ENCODE data around the gene DBX1. TPM values are rescaled to one million over a fixed set of nuclear protein-coding genes. Genes with fewer than 3 reads are reported as not detected.

Gene DBX1
- total and polyA plus RNA-seq, 2 donors from 2014 or later, result not detected

DNA sequence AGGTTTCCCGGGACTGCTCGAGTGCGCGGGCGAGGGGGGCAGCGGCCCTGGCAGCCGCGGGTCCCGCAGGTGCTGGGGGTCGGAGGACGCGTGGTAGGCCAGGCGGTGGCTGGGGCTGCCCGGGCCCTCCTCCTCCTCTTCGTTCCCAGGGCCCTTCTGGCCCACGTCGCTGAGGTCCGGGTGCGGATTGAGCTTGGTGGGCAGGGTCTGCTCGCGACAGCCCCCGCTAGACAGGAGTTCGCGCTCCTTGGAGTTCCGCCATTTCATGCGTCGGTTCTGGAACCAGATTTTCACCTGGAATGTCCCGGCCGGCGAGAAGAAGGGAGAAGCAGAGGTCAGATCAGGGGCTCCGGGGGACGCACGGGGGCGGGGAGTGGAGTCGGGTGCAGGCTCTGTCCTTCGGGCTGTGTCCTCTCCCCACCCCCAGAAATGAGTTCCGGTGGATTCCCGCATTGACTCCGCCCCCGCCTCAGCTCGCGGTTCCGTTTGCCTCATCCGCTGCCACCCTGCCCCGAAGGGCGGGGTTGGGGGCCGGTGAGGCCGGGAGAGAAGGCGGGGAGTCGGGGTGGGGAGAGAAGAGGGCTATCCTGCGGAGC is 3.9 kb downstream of the DBX1 start:
- Histone ChIP-seq H3K27me3 (ENCODE audit: control insufficient read depth, insufficient read depth, low read length) (peaks cover 64% of the 10 kb centered on the region), H3K27ac (ENCODE audit: low read depth in 2 of 2, low read length in 2 of 2) (no peak overlapping the region), H3K4me1 (ENCODE audit: control insufficient read depth in 2 of 3, insufficient read depth in 2 of 3, low read depth in 1 of 3, low read length in 3 of 3) (no peaks in the 10 kb centered on the region), H3K9ac (ENCODE audit: low read length in 3 of 3) (no peak overlapping the region), H3K4me3 (ENCODE audit: low read length in 3 of 3) (no peak overlapping the region), H3K36me3 (ENCODE audit: control insufficient read depth in 2 of 3, insufficient read depth in 3 of 3, low read length in 3 of 3) (no peaks in the 10 kb centered on the region), H3K9me3 (ENCODE audit: control insufficient read depth in 2 of 3, insufficient read depth in 1 of 3, low read length in 3 of 3) (no peaks in the 10 kb centered on the region)
- TF ChIP-seq, protein P1, sequence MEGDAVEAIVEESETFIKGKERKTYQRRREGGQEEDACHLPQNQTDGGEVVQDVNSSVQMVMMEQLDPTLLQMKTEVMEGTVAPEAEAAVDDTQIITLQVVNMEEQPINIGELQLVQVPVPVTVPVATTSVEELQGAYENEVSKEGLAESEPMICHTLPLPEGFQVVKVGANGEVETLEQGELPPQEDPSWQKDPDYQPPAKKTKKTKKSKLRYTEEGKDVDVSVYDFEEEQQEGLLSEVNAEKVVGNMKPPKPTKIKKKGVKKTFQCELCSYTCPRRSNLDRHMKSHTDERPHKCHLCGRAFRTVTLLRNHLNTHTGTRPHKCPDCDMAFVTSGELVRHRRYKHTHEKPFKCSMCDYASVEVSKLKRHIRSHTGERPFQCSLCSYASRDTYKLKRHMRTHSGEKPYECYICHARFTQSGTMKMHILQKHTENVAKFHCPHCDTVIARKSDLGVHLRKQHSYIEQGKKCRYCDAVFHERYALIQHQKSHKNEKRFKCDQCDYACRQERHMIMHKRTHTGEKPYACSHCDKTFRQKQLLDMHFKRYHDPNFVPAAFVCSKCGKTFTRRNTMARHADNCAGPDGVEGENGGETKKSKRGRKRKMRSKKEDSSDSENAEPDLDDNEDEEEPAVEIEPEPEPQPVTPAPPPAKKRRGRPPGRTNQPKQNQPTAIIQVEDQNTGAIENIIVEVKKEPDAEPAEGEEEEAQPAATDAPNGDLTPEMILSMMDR (IDR thresholded peaks at IDR 0.05; ENCODE audit: borderline replicate concordance, extremely low read depth, insufficient read depth), result no peak
- no peak for FAIRE-seq
- intact Hi-C loops (cut with DNase I), result no loop called here
- DNase-seq, result no peak

DNA sequence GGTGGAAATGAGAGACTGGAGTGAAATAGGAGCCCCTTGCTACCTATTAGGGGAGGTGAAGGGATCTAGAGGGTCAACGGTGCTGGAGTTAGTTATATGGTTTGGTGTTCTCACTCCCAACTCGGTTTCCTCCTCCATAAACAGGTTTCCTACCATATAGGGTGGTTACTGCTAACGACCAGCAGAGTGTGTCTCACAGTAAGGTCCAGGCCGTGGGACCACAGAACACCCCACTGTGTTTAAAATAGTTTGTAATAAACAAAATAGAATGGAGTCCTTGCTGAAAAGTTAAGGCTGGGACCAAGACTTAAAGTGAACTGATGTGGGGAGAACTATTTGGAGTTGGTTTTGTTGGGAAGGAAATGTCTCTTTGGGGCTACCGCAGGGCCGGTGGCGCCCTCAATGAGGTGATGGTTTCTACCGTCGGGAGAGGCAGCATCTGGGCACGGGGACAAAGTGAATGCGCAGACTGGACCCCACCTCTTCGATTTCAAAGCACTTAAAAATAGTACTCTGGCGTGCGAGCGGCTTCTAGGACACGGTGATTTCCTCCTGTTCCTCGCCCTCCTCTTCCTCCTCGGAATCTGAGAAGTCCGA is 4.5 kb downstream of the DBX1 start:
- DNase-seq (no peak), FAIRE-seq (no peak)
- TF ChIP-seq, protein P1 (IDR thresholded peaks at IDR 0.05; ENCODE audit: borderline replicate concordance, extremely low read depth, insufficient read depth), result no peak
- Histone ChIP-seq H3K9ac (ENCODE audit: low read length in 3 of 3) (no peak overlapping the region), H3K4me1 (ENCODE audit: control insufficient read depth in 2 of 3, insufficient read depth in 2 of 3, low read depth in 1 of 3, low read length in 3 of 3) (no peaks in the 10 kb centered on the region), H3K36me3 (ENCODE audit: control insufficient read depth in 2 of 3, insufficient read depth in 3 of 3, low read length in 3 of 3) (no peaks in the 10 kb centered on the region), H3K4me3 (ENCODE audit: low read length in 3 of 3) (no peak overlapping the region), H3K27me3 (ENCODE audit: control insufficient read depth, insufficient read depth, low read length) (peaks cover 59% of the 10 kb centered on the region), H3K27ac (ENCODE audit: low read depth in 2 of 2, low read length in 2 of 2) (no peak overlapping the region), H3K9me3 (ENCODE audit: control insufficient read depth in 2 of 3, insufficient read depth in 1 of 3, low read length in 3 of 3) (no peaks in the 10 kb centered on the region)
- intact Hi-C loops (cut with DNase I), result no loop called here

DNA sequence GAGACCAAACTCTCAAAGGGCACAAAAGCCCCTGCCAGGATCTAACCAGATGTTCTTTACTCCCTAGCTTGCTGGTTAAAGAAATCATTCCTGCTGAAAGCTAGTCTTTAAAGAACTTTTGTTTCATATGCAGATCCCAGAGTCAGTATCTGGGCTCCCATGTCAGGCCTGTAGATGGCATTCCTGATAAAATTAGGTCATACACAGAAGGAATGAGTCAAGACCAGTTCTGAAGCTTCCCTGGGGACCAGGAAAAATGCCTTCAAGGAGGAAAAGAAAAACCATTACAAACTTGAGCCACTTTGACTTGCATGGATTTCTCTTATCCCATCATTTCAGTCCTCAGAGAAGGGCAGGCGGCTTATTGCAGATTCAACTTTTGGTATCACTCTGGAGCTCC is 5.9 kb downstream of the DBX1 start:
- intact Hi-C loops (cut with DNase I), result no loop called here
- Histone ChIP-seq H3K9me3 (ENCODE audit: control insufficient read depth in 2 of 3, insufficient read depth in 1 of 3, low read length in 3 of 3) (no peaks in the 10 kb centered on the region), H3K27ac (ENCODE audit: low read depth in 2 of 2, low read length in 2 of 2) (no peak overlapping the region), H3K9ac (ENCODE audit: low read length in 3 of 3) (no peak overlapping the region), H3K4me1 (ENCODE audit: control insufficient read depth in 2 of 3, insufficient read depth in 2 of 3, low read depth in 1 of 3, low read length in 3 of 3) (no peaks in the 10 kb centered on the region), H3K27me3 (ENCODE audit: control insufficient read depth, insufficient read depth, low read length) (peaks cover 53% of the 10 kb centered on the region), H3K4me3 (ENCODE audit: low read length in 3 of 3) (no peak overlapping the region), H3K36me3 (ENCODE audit: control insufficient read depth in 2 of 3, insufficient read depth in 3 of 3, low read length in 3 of 3) (no peaks in the 10 kb centered on the region)
- FAIRE-seq, result no peak
- TF ChIP-seq, protein P1 (IDR thresholded peaks at IDR 0.05; ENCODE audit: borderline replicate concordance, extremely low read depth, insufficient read depth), result no peak
- no peak for DNase-seq
